DMS 273 (cell line): ENCODE results near the gene TBC1D8B.
A peak's percentile ranks its signal among the peaks of the same experiment; 100 is the strongest.
"Not testable (repeated sequence)": the region's sequence is repeated elsewhere in the genome, so short reads cannot be mapped to it uniquely, and the experiment has no call there.

Source experiments
- DNase-seq: peaks from one replicate; lab custom pipeline; 2025; ENCODE audit not compliant: unreplicated experiment; lab: John Stamatoyannopoulos, UW

TBC1D8B gene

DNA sequence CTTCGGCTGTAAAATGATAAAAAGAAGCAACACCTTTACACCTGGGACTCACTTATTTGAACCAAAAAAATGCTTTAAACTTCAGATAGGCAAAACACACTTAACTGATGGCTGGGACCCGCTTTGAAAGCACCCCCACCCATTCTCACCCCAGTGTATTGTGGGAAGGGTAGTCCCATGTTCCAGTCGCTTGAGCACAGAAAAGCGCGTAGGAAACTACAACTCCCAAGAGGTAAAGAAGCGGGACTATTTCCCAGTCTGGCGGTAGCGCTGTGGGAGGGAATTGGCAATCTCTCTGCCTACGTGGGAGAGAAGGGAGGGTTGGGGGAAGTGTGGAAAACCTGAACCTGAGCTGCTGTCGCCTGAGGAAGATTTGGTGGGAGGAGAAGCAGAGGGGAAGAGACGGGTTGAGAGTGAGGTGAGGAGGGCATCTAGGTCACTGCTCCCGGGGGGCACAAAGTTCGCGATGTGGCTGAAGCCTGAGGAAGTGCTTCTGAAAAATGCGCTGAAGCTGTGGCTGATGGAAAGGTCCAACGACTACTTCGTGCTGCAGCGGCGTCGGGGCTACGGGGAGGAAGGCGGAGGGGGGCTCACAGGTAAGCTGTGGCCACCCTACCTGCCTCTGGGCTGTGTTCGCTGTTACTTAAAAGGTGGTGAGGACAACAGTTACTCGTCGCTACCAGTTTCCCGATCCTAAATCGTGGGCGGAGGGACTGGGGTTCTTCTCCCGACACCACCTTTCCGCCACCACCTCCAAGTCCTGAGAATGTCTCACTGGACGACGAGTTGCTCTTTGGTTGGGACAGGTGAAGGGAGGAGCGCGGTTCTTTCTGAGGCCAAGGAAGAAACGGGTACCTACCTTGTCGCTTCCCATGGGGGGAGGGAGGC, at the start of gene TBC1D8B:
Gene TBC1D8B (plus strand): TSS at position 286 of the 888 bp plus-strand sequence. CDS start 181 bp downstream, at position 467.
- peak; percentile 96 for DNase-seq

- DNase-seq = not testable (repeated sequence)
Measured at GRCh38 chrX:106769288-106769687, 33.2 kb upstream of the TBC1D8B start.

DNA sequence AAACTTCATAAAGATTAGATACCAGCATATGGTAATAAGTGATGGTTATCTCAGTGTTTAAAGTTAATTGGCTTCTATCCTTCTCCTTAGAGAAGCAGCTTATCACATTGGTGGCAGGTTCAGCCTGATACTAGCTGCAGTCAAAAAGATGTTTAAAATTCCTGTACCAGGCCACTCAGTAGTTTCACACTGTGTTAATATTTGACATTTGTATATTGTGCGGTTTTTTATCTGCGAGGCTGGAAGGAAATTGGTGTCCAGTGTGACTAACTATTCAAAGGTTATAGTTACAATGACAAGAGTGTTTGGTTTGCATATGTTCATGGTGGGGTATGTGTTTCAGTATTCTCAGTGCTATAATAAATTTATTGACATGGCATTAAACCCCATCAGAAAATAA, 27.5 kb upstream of the TBC1D8B start:
- DNase-seq = no peak

DNA sequence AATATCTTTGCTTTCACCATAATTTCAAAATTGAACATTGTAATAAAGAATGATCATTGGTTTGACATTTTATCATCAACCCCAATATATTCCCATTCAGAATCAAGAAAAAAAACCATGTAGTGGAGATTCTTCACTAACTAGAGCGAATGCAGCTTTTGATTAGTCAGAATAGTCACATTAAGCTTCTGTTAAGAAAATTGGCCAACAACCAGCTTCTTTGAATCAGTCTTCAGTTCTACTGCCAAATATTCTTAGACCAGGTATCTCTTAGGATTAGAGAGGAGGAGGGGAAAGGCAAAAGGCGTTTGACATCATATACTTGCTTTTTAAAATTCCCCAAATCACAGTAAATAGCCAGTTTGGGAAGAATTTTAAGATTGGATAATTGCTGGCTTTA, 22.2 kb upstream of the TBC1D8B start:
- no peak for DNase-seq

GRCh38 chrX:106780664-106781377, 21.7 kb upstream of the TBC1D8B start:
- peak; percentile 10 for DNase-seq

- no peak for DNase-seq
Measured at GRCh38 chrX:106783716-106784115, 18.8 kb upstream of the TBC1D8B start.

- peak; percentile 33 for DNase-seq
Measured at GRCh38 chrX:106791495-106791894, 11.0 kb upstream of the TBC1D8B start.

- DNase-seq = peak; percentile 63
Measured at GRCh38 chrX:106802063-106802387, 448 bp upstream of the TBC1D8B start.

- no peak for DNase-seq
Measured at GRCh38 chrX:106811131-106811910, 8.8 kb downstream of the TBC1D8B start.

DNA sequence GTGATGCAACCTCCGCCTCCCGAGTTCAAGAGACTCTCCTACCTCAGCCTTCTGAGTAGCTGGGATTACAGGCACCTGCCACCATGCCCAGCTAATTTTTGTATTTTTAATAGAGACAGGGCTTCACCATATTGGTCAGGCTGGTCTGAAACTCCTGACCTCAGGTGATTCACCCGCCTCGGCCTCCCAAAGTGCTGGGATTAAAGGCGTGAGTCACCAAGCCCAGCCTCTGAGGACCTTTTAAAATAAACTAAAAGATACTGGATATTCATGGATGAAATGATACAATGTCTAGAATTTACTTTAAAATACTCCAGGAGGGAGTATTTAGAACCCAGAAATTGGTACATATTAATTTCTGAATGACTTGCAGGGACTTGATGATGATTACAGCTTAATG, 10.5 kb downstream of the TBC1D8B start:
- DNase-seq = not testable (repeated sequence)

DNA sequence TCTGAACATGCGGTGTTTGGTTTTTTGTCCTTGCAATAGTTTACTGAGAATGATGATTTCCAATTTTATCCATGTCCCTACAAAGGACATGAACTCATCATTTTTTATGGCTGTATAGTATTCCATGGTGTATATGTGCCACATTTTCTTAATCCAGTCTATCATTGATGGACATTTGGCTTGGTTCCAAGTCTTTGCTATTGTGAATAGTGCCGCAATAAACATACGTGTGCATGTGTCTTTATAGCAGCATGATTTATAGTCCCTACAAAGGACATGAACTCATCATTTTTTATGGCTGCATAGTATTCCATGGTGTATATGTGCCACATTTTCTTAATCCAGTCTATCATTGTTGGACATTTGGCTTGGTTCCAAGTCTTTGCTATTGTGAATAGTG, 11.6 kb downstream of the TBC1D8B start:
- DNase-seq = not testable (repeated sequence)

DNA sequence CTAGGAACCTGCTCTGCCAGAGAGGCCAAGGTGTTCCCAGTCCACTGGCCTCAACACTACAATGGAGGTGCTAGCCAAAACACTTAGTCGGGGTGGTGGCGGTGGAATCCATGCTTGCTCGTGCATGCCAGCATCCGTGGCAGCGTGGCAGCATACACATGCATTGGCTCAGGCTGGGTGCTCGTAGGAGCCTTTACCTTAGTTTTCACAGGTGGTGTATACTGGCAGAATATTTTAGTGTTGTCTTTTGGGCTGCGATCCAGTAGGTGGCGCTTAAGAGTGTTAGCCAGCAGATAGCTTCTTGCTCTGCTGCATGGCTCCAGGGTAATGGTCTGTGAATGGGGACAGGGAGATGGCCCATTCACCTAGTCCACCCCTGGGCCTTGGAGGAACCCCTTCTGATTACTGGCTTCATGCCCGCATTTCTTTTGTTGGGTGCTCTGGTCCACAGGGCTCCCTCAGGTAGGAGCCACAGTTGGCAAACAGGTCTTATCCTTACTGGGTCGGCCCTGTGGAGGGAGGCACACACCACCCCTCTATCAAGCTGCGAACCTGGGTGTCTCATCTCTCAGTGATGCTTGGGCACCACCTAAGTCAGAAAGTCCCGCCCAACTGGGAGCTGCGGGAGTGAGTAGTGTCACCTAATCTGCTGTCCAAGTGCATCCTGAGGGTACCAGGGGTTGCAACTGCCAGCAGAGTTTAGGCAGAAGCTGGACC, 60.7 kb downstream of the TBC1D8B start:
- DNase-seq = peak; percentile 54

DNA sequence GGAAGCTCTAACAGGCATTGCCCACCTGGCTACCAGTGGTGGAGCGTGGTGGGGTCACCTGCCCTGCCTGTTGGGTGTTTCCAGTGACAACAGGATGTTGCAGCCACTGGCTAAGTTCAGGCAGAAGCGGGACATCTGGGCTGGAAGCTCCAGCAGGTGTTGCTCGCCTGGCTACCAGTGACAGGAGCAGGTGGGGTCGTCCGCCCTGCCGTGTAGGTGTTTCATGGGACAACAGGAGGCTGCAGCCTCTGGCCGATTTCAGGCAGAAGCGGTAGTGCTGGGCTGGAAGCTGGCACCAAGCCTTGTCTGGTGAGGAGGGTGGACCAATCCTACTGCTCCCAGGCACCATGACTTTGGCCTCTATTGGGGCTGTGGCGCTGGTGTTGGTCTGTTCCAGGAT, 61.2 kb downstream of the TBC1D8B start:
- no peak for DNase-seq

GRCh38 chrX:106872796-106873195, 70.3 kb downstream of the TBC1D8B start:
- DNase-seq = not testable (repeated sequence)

GRCh38 chrX:106874075-106874474, 71.6 kb downstream of the TBC1D8B start:
- DNase-seq = peak; percentile 72

- DNase-seq = no peak
Measured at GRCh38 chrX:106875151-106875550, 72.7 kb downstream of the TBC1D8B start.

- no peak for DNase-seq
Measured at GRCh38 chrX:106889468-106889867, 87.0 kb downstream of the TBC1D8B start.

- no peak for DNase-seq
Measured at GRCh38 chrX:106891762-106892460, 89.4 kb downstream of the TBC1D8B start.

DNA sequence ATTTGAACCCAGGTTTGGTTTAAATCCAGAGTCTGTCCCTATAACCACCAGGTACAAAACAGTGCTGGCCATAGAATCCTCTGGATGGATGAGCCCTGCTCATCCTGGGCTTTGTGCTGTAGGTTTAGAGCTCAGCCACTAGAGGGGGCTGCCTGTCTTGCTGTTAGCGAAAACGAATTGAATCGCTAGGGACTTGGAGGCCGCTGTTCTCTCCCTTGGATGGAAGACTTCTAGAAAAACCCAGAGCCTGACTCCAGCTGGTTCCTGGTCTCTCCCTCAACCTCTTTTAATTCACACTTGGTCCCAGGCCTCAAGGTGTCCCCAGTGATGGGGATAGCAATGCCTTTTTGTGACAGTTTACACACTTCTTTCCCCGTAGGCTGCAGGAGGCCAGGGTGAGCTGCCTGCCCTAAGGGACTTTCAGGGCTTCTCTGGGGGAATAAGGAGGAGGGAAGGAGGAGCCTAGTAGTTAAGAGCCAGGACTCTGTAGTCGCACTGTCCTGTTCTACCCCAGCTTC, 92.0 kb downstream of the TBC1D8B start:
- peak; percentile 85 for DNase-seq

DNA sequence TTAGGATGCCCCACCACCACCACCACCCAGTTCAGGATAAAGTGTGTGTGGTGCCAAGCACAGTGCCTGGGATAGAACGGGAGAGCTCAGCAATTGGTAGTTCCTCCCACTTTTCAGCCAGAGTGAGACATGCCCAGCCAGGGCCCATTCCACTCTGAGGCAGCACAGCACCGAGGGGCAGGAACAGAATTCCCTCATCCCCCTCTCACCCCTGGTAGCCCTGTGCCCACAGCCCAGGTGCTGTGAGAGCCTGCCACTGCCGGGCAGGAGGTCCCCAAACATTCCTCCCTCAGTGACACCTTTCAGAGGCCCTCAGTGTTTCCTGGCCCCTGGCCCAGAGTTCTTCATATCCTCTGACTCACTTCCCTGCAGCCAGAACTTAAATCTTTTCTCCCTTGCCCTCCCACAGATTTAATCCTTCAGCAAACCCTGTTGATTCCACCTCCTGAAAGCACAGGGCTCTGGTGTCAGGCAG, 92.5 kb downstream of the TBC1D8B start:
- peak; percentile 13 for DNase-seq
